RWPE2 (cell line): ENCODE data around the gene SHBG.
A peak's percentile ranks its signal among the peaks of the same experiment; 100 is the strongest.

Experiments used
- ATAC-seq: fragments of 200-7000 bp; cut with Tn5 transposase; 3 replicates; pipeline ENCODE4 v1.9.1; 2021; ENCODE audit warnings: low read depth
- DNase-seq: peaks from one replicate; pipeline ENCODE4 v3.0.0-alpha.2; 2020; ENCODE audit warnings: low spot score
- H3K27ac ChIP-seq: fragments of 450-650 bp; 2 replicates; pipeline ENCODE4 v1.5.1; 2017; ENCODE audit warnings: mild to moderate bottlenecking; ENCODE audit not compliant: poor library complexity, severe bottlenecking
- H3K27me3 ChIP-seq: fragments of 250-450 bp; sonication (Bioruptor Pico); 2 replicates; pipeline ENCODE4 v1.5.1; 2021; ENCODE audit warnings: mild to moderate bottlenecking, moderate library complexity; ENCODE audit not compliant: insufficient read depth, poor library complexity, severe bottlenecking
- H3K36me3 ChIP-seq: fragments of 250-450 bp; sonication (Bioruptor Pico); 2 replicates; pipeline ENCODE4 v1.5.1; 2020; ENCODE audit warnings: low read depth, mild to moderate bottlenecking, moderate library complexity
- H3K4me1 ChIP-seq: fragments of 250-450 bp; sonication (Bioruptor Pico); 2 replicates; pipeline ENCODE4 v1.5.1; 2021; ENCODE audit warnings: mild to moderate bottlenecking, moderate library complexity; ENCODE audit not compliant: insufficient read depth, poor library complexity, severe bottlenecking
- H3K4me3 ChIP-seq: fragments of 250-450 bp; sonication (Bioruptor Pico); 2 replicates; pipeline ENCODE4 v1.5.1; 2021; ENCODE audit warnings: mild to moderate bottlenecking, moderate library complexity; ENCODE audit not compliant: severe bottlenecking
- H3K9me3 ChIP-seq: fragments of 250-450 bp; sonication (Bioruptor Pico); 2 replicates; pipeline ENCODE4 v1.5.1; 2021; ENCODE audit warnings: mild to moderate bottlenecking, moderate library complexity; ENCODE audit not compliant: severe bottlenecking
- CTCF ChIP-seq: fragments of 450-650 bp; IDR thresholded peaks from one replicate; pipeline ENCODE4 v1.5.1; 2017; ENCODE audit warnings: mild to moderate bottlenecking, moderate library complexity; ENCODE audit not compliant: poor library complexity, severe bottlenecking

SHBG gene

GRCh38 chr17:7626956-7627249 lies 3.0 kb upstream of the SHBG start:
- TF ChIP-seq CTCF = no peak
- Histone ChIP-seq H3K4me3 (peak overlapping the region; percentile 80), H3K27me3 (no peaks in the 10 kb centered on the region), H3K36me3 (no peaks in the 10 kb centered on the region), H3K9me3 (no peaks in the 10 kb centered on the region), H3K27ac (no peak overlapping the region), H3K4me1 (no peaks in the 10 kb centered on the region)
- DNase-seq = no peak
- peak; percentile 6 for ATAC-seq

DNA sequence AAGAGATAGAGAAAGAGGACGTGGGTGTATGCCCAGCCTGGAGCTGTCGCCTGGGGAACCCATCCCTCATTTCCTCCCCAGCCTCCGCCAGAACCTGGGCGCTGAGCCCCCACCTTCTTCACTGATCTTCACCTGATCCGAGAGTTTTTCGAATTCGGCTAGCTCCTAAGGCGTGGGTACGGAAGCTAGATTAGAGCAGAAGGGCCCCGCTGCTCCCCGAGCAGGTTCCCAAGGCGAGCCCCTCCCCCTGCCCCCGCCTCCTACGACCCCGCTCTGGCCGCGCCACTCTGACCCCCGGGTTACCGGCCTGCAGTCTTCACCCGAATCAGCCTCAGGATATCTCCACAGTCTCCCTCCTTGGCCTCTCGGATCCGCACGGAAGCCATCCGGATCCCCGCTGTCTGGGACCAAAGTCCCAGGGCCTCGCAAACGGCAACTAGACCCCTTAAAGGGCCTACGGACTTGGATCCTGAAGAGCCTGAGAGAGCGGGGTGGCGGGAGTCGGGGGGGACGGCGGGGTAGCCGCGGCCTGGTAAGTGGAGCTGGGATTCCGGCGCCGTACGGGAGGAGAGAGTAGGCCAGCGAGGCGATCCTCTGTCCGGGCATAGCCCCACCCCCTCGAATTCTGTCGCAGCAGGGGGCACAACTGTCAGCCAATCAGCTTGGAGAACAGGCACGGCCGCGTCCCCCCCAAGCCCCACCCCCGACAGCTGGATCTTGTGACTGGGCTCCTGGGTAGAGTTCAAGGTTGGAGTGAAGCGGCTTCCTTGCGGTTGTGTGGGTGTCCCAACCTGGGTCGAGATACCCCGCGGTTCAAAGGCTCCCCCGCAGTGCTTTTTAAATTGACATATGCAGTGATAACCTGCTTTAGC lies 2.4 kb upstream of the SHBG start, which contains the start of gene SAT2:
TSS of gene SAT2 (minus strand) at position 572 of the 872 bp plus-strand sequence. CDS start at position 386, 186 bp downstream.
- no peak for TF ChIP-seq CTCF
- Histone ChIP-seq H3K4me3 (peak within 1 kb of the TSS; percentile 80), H3K4me1 (no peaks in the 10 kb centered on the region), H3K36me3 (no peaks in the 10 kb centered on the region), H3K9me3 (no peaks in the 10 kb centered on the region), H3K27me3 (no peaks in the 10 kb centered on the region), H3K27ac (no peak within 1 kb of the TSS)
- DNase-seq = peak; percentile 87
- ATAC-seq = peak; percentile 91

DNA sequence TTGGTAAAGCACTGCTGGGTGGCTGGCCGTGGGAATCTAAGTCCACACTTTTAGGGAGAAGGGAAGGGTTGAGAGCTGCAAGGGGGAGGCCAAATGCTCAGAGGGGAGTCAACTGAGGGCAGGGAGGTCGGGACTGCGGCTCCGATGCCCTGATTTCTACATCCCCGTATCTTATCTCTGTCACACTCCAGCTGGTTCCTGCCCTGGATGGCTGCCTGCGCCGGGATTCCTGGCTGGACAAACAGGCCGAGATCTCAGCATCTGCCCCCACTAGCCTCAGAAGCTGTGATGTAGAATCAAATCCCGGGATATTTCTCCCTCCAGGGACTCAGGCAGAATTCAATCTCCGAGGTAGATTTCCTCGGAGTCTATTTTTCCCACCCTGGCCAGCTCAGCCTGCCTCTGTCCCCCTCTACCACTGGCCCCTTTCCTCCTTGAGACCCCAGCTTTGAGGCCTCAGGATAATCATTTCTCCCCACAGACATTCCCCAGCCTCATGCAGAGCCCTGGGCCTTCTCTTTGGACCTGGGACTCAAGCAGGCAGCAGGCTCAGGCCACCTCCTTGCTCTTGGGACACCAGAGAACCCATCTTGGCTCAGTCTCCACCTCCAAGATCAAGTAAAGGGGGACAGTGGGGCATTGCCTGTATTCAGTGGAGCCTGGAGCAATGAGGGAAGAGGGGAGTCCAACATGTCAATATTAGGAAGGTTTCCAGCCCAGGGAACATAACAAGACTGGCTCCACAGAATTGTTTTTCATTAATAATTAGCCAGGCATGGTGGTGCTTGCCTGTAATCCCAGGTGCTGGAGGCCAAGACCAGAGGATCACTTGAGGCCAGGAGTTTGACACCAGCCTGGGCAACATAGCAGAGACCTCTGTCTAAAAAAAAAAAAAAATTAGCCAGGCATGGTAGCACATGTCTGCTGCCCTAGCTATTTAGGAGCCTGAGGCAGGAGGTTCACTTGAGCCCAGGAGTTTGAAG lies 1.8 kb downstream of the SHBG start:
- no peaks in the 10 kb centered on the region for H3K27me3 ChIP-seq
- no peak overlapping the region for H3K27ac ChIP-seq
- no peaks in the 10 kb centered on the region for H3K4me1 ChIP-seq
- H3K4me3 ChIP-seq = no peak overlapping the region
- no peaks in the 10 kb centered on the region for H3K9me3 ChIP-seq
- TF ChIP-seq CTCF = no peak
- DNase-seq (no peak), ATAC-seq (no peak)
- no peaks in the 10 kb centered on the region for H3K36me3 ChIP-seq

DNA sequence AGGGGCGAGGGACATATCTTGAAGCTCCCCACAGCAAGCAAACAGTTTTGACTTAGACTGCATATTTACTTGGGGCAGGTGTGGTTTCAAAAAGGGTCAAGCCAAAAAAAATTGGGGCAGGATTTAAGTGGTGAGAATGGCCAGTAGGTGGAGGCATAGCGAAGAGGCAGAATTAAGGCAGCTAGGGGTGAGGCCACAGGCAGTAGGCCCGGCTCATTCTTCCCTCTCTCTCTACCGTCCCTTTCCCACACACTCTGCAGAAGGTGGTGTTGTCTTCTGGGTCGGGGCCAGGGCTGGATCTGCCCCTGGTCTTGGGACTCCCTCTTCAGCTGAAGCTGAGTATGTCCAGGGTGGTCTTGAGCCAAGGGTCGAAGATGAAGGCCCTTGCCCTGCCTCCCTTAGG lies 2.6 kb downstream of the SHBG start:
- no peaks in the 10 kb centered on the region for H3K9me3 ChIP-seq
- no peaks in the 10 kb centered on the region for H3K27me3 ChIP-seq
- H3K4me3 ChIP-seq = no peak overlapping the region
- no peaks in the 10 kb centered on the region for H3K36me3 ChIP-seq
- DNase-seq (no peak), ATAC-seq (peak; percentile 32; the same call in 1 of the 3 replicates)
- peak; percentile 54 for TF ChIP-seq CTCF
- no peak overlapping the region for H3K27ac ChIP-seq
- H3K4me1 ChIP-seq = no peaks in the 10 kb centered on the region
